Smooth muscle cell (in vitro differentiated cells): Measurements from ENCODE around the gene TTL. TPM values are rescaled to one million over a fixed set of nuclear protein-coding genes. Genes with fewer than 3 reads are reported as not detected.
A peak's percentile ranks its signal among the peaks of the same experiment; 100 is the strongest.

Experiments used
- DNase-seq: peaks from one replicate; lab custom pipeline; 2025; ENCODE audit not compliant: unreplicated experiment; lab: John Stamatoyannopoulos, UW
- H2AFZ ChIP-seq: fragments of 200-600 bp; sonication (generic); 2 replicates; pipeline ENCODE4 v1.6.0; 2016; ENCODE audit warnings: antibody characterized with exemption, low read depth, mild to moderate bottlenecking
- H3F3A ChIP-seq: fragments of 200-600 bp; sonication (generic); 2 replicates; pipeline ENCODE4 v1.6.0; 2017; ENCODE audit warnings: antibody characterized with exemption, low read depth
- H3K27ac ChIP-seq: fragments of 200-600 bp; sonication (generic); 2 replicates; pipeline ENCODE4 v1.5.1; 2016; ENCODE audit warnings: low read depth, mild to moderate bottlenecking
- H3K27me3 ChIP-seq: fragments of 200-600 bp; sonication (generic); 2 replicates; pipeline ENCODE4 v1.6.1; 2016; ENCODE audit warnings: low read depth, mild to moderate bottlenecking
- H3K36me3 ChIP-seq: fragments of 200-600 bp; sonication (generic); 2 replicates; pipeline ENCODE4 v1.5.1; 2016; ENCODE audit warnings: low read depth
- H3K4me1 ChIP-seq: fragments of 200-600 bp; sonication (generic); 2 replicates; pipeline ENCODE4 v1.5.1; 2016; ENCODE audit warnings: low read depth
- H3K4me2 ChIP-seq: fragments of 200-600 bp; sonication (generic); 2 replicates; pipeline ENCODE4 v1.6.0; 2016; ENCODE audit warnings: mild to moderate bottlenecking
- H3K4me3 ChIP-seq: fragments of 200-600 bp; sonication (generic); 2 replicates; pipeline ENCODE4 v1.5.1; 2016; ENCODE audit warnings: mild to moderate bottlenecking
- H3K79me2 ChIP-seq: fragments of 200-600 bp; sonication (generic); 2 replicates; pipeline ENCODE4 v1.6.0; 2016; ENCODE audit warnings: low read depth, mild to moderate bottlenecking
- H3K9ac ChIP-seq: fragments of 200-600 bp; sonication (generic); 2 replicates; pipeline ENCODE4 v1.6.0; 2016; ENCODE audit warnings: low read depth
- H3K9me3 ChIP-seq: fragments of 200-600 bp; sonication (generic); replicated peaks from 2 replicates; pipeline ENCODE4 v1.5.1; 2016; ENCODE audit warnings: low read depth
- H4K20me1 ChIP-seq: fragments of 200-600 bp; sonication (generic); 2 replicates; pipeline ENCODE4 v1.6.0; 2016; ENCODE audit warnings: low read depth
- CTCF ChIP-seq: fragments of 200-600 bp; sonication (generic); IDR thresholded peaks from 2 replicates; pipeline ENCODE4 v1.5.1; 2017; ENCODE audit warnings: borderline replicate concordance, mild to moderate bottlenecking, antibody characterized with exemption; ENCODE audit not compliant: insufficient read depth, poor library complexity, severe bottlenecking
- WGBS: methylation state at CpG from one replicate; pipeline ENCODE4 v1.1.7; 2016; ENCODE audit warnings: low lambda C conversion rate; 5-methylcytosine and 5-hydroxymethylcytosine counted together
- polyA plus RNA-seq: library from polyadenylated mRNA; unstranded; fragments of >200 nt; fragmentation: Nextera tagmentation; extraction: Ambion mirVana; gene quantifications from 2 replicates; pipeline ENCODE4 v1.2.1, GENCODE V29; 2016
- total RNA-seq: library from RNA; depleted of rRNA; stranded (reverse); fragments of >200 nt; gene quantifications from 2 replicates; pipeline ENCODE4 v1.2.3, GENCODE V29; 2014

Gene TTL
- total and polyA plus RNA-seq, 2 experiments from 2014 or later = 33.2 to 36.7 TPM

- H3K27me3 ChIP-seq = no peaks in the 10 kb centered on the region
- peaks cover 2% of the 10 kb centered on the region for H4K20me1 ChIP-seq
- no peak for DNase-seq
- no peak for TF ChIP-seq CTCF
- H3K4me3 ChIP-seq = peak overlapping the region; percentile 98
- no peaks in the 10 kb centered on the region for H3K9me3 ChIP-seq
- peak overlapping the region; percentile 34 for H3K27ac ChIP-seq
- H3F3A ChIP-seq = no peaks in the 10 kb centered on the region
- peaks cover 24% of the 10 kb centered on the region for H3K79me2 ChIP-seq
- H3K36me3 ChIP-seq = no peaks in the 10 kb centered on the region
- H3K4me2 ChIP-seq = peak overlapping the region; percentile 96
- WGBS = under 1% methylated on average over 73 of the region's 77 CpGs
- H3K9ac ChIP-seq = peak overlapping the region; percentile 76
- H3K4me1 ChIP-seq = peaks cover 9% of the 10 kb centered on the region
- H2AFZ ChIP-seq = peak overlapping the region; percentile 100
Measured at GRCh38 chr2:112482309-112483041, 519 bp downstream of the TTL start.

GRCh38 chr2:112483042-112483473, 1.1 kb downstream of the TTL start:
- Histone ChIP-seq H3K36me3 (no peaks in the 10 kb centered on the region), H3K9ac (peak overlapping the region; percentile 76), H4K20me1 (peaks cover 7% of the 10 kb centered on the region), H3K4me2 (peak overlapping the region; percentile 96), H2AFZ (peak overlapping the region; percentile 100), H3K27ac (no peak overlapping the region), H3F3A (no peaks in the 10 kb centered on the region), H3K4me1 (peaks cover 9% of the 10 kb centered on the region), H3K27me3 (no peaks in the 10 kb centered on the region), H3K9me3 (no peaks in the 10 kb centered on the region), H3K79me2 (peaks cover 28% of the 10 kb centered on the region), H3K4me3 (peak overlapping the region; percentile 98)
- no peak for TF ChIP-seq CTCF
- 4% methylated on average over 10 of the region's 10 CpGs for WGBS
- no peak for DNase-seq

- Histone ChIP-seq H3K27ac (no peak overlapping the region), H3K9ac (no peak overlapping the region), H3K79me2 (peaks cover 30% of the 10 kb centered on the region)
Measured at GRCh38 chr2:112483831-112484230, 1.9 kb downstream of the TTL start.

More at GRCh38 chr2:112483831-112484230, 1.9 kb downstream of the TTL start:
- Histone ChIP-seq H4K20me1 (peaks cover 7% of the 10 kb centered on the region), H3K36me3 (no peaks in the 10 kb centered on the region), H3K4me2 (peak overlapping the region; percentile 96), H2AFZ (no peak overlapping the region), H3F3A (no peaks in the 10 kb centered on the region), H3K9me3 (no peaks in the 10 kb centered on the region), H3K4me1 (peaks cover 9% of the 10 kb centered on the region), H3K27me3 (no peaks in the 10 kb centered on the region), H3K4me3 (no peak overlapping the region)
- no peak for DNase-seq
- no peak for TF ChIP-seq CTCF
- whole genome bisulfite sequencing = 89% methylated on average over 3 of the region's 3 CpGs
